Panc1 (cell line): ENCODE measurements around the gene CAPN2.

Experiments
- POLR2AphosphoS5 ChIP-seq: IDR thresholded peaks from 2 replicates; pipeline ENCODE4 v1.6.1; 2012; ENCODE audit warnings: mild to moderate bottlenecking, low read depth, low read length, moderate library complexity
- TF ChIP-seq, protein P1 (sequence below): fragments of 450-650 bp; IDR thresholded peaks from 2 replicates; pipeline ENCODE4 v1.5.1; 2017; ENCODE audit warnings: mild to moderate bottlenecking

DNA sequence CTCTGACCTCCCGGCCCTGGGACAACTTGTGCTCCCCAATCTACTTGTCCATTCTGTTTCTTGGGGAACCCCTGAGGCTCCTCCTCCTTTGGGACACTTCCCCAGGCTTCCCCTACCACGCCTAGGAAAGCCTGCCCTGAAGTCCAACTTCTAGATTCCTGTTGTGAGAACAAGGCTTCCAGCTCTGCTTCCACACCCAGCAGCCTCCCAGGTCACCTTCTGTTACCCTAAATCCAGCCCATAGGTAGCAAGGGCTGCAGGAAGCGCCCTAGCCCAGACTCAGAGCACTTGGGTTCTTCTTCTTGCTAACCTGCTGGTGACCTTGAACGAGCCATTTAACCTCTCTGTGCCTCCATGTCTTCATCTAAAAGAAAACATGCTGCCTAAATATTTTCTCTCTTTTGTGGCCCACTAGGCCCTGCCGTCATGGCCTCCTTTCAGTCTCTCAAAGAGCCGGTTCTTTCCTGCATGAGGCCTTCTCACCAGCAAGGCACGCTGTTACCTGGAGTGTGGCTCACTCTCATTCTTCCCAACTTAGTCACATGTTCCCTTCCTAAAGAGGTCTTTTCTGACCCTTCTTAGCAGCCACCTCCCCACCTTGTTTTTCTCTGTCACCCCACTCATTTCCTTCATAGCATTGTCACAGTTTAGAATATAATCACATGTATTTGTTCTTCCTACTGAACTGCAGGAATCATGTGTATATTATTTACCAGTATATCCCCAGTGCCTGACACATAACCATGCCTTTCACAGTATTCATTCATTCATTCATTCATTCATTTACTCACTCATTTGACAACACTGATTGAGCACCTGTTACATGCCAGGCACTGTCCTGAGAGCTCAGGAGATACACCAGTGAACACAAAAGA lies 1.4 kb downstream of the CAPN2 start:
- TF ChIP-seq, protein P1, sequence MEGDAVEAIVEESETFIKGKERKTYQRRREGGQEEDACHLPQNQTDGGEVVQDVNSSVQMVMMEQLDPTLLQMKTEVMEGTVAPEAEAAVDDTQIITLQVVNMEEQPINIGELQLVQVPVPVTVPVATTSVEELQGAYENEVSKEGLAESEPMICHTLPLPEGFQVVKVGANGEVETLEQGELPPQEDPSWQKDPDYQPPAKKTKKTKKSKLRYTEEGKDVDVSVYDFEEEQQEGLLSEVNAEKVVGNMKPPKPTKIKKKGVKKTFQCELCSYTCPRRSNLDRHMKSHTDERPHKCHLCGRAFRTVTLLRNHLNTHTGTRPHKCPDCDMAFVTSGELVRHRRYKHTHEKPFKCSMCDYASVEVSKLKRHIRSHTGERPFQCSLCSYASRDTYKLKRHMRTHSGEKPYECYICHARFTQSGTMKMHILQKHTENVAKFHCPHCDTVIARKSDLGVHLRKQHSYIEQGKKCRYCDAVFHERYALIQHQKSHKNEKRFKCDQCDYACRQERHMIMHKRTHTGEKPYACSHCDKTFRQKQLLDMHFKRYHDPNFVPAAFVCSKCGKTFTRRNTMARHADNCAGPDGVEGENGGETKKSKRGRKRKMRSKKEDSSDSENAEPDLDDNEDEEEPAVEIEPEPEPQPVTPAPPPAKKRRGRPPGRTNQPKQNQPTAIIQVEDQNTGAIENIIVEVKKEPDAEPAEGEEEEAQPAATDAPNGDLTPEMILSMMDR = no peak
- no peak for TF ChIP-seq POLR2AphosphoS5
